Tibial artery (tissue), 4 donors: Measurements from ENCODE around the gene IL4I1.
A peak's percentile ranks its signal among the peaks of the same experiment; 100 is the strongest.

Source experiments
- DNase-seq, 2 donors: peaks; one replicate each; pipeline ENCODE4 v3.0.0-alpha.2; 2019
- H3K27ac ChIP-seq, 2 donors: fragments of 200-600 bp; sonication (generic) in 1 of 2; 1 replicate in 1 of 2; 2 replicates in 1 of 2; pipeline ENCODE4 v1.5.1; 2018 to 2019; ENCODE audit warnings: mild to moderate bottlenecking in 1 of 2
- H3K27me3 ChIP-seq, 2 donors: fragments of 200-600 bp; sonication (generic) in 1 of 2; one replicate each; pipeline versions ENCODE4 v1.5.1 to v1.6.0; 2016 to 2019
- H3K36me3 ChIP-seq, 3 donors: fragments of 200-600 bp; sonication (generic) in 2 of 3; one replicate each; pipeline ENCODE4 v1.5.1; 2016 to 2019; ENCODE audit warnings: mild to moderate bottlenecking in 2 of 3
- H3K4me1 ChIP-seq, 4 donors: fragments of 200-600 bp; sonication (generic) in 2 of 4; 1 replicate in 3 of 4; 2 replicates in 1 of 4; pipeline ENCODE4 v1.5.1; 2016 to 2019
- H3K4me3 ChIP-seq, 2 donors: fragments of 200-600 bp; sonication (generic) in 1 of 2; 1 replicate in 1 of 2; 2 replicates in 1 of 2; pipeline ENCODE4 v1.5.1; 2018 to 2019; ENCODE audit warnings: mild to moderate bottlenecking in 2 of 2
- H3K9me3 ChIP-seq, 3 donors: fragments of 200-600 bp; sonication (generic) in 1 of 3; one replicate each; pipeline ENCODE4 v1.5.1; 2016 to 2019
- CTCF ChIP-seq, 2 experiments: fragments of 200-600 bp in 1 of 2; fragments of 450-650 bp in 1 of 2; IDR thresholded peaks; one replicate each; pipeline ENCODE4 v1.5.1; 2017 to 2019; ENCODE audit warnings: antibody characterized with exemption in 2 of 2, mild to moderate bottlenecking in 1 of 2, moderate library complexity in 1 of 2
- intact Hi-C: fragments of 100-400 bp; cut with DNase I; formaldehyde crosslinking; loops from one replicate; pipeline ENCODE4 v1.15.0; 2023; ENCODE audit warnings: low total_unique reads

Gene IL4I1

GRCh38 chr19:49866933-49867782 lies 29.5 kb downstream of the IL4I1 start, which contains the start of gene PNKP:
TSS of gene PNKP (minus strand) at chr19:49867576. CDS start at chr19:49867204, 372 bp downstream.
- peak within 1 kb of the TSS; percentile 63 to 68 for H3K4me3 ChIP-seq
- H3K27me3 ChIP-seq: no peaks in the 10 kb centered on the region
- intact Hi-C loops: loop anchor here (10.0 kb wide), 1 partner anchor 102 kb away; the partner anchor contains the start of genes AP2A1 and TSKS
- peak; percentile 93 to 96 for DNase-seq
- H3K9me3 ChIP-seq: no peaks in the 10 kb centered on the region
- peaks cover 0 to 42% (median 27%) of the 10 kb centered on the region in 3 donors for H3K36me3 ChIP-seq
- peaks cover 0 to 53% (median 36%) of the 10 kb centered on the region in 4 donors for H3K4me1 ChIP-seq
- no peak for TF ChIP-seq CTCF (IDR thresholded peaks at IDR 0.05)
- peak within 1 kb of the TSS; percentile 88 to 89 for H3K27ac ChIP-seq

GRCh38 chr19:49864890-49865289 lies 31.8 kb downstream of the IL4I1 start:
- no peak for TF ChIP-seq CTCF (IDR thresholded peaks at IDR 0.05)
- Histone ChIP-seq H3K9me3 (no peaks in the 10 kb centered on the region), H3K27me3 (no peaks in the 10 kb centered on the region), H3K27ac (peak overlapping the region in 1 of 2 donors; percentile 88), H3K4me3 (no peak overlapping the region), H3K4me1 (peaks cover 0 to 43% (median 28%) of the 10 kb centered on the region in 4 donors), H3K36me3 (peaks cover 0 to 52% (median 43%) of the 10 kb centered on the region in 3 donors)
- intact Hi-C loops: loop anchor here (10.0 kb wide), 1 partner anchor 100 kb away; the partner anchor contains the start of genes AP2A1 and TSKS
- DNase-seq: no peak

- TF ChIP-seq CTCF (IDR thresholded peaks at IDR 0.05): no peak
- intact Hi-C loops: loop anchor here (10.0 kb wide), 1 partner anchor 99 kb away; the partner anchor contains the start of genes AP2A1 and TSKS
- no peak for DNase-seq
- no peaks in the 10 kb centered on the region for H3K9me3 ChIP-seq
- peaks cover 0 to 39% (median 26%) of the 10 kb centered on the region in 4 donors for H3K4me1 ChIP-seq
- no peak overlapping the region for H3K27ac ChIP-seq
- no peak overlapping the region for H3K4me3 ChIP-seq
- H3K27me3 ChIP-seq: no peaks in the 10 kb centered on the region
- H3K36me3 ChIP-seq: peaks cover 0 to 62% (median 46%) of the 10 kb centered on the region in 3 donors
Measured at GRCh38 chr19:49863935-49864320, 32.8 kb downstream of the IL4I1 start.

DNA sequence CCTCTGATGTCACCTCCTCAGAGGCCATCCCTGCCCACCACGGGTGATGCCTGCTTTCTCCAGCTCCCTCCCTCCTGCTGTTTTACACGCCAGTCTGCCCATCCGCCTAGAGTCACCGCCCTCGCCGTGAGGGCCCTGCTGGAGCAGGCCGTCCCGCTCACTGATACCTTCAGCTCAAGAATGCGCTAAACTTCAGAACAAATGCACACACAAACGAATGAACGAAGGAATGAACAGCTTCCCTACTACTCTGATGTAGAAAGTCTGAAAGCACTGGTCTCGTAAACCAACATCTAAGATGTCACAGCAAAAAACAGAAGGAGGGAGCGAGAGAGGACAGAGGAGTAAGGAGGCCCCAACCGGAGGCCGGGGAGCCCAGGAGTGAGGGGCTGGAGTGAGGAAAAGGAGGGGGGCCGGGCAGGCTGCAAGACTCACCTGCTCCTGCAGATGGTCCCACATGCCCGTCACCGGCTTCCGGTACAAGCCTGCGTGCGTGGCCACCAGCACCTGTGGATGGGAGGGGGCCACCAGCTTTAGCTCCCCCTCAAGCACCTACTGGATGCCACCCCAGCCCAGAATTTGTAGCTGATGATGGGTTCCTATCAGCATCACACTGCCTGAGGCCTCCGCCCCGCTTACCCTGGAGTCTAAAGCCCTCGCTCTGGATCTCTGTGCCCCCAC lies 33.3 kb downstream of the IL4I1 start:
- Histone ChIP-seq H3K27me3 (no peaks in the 10 kb centered on the region), H3K9me3 (no peaks in the 10 kb centered on the region), H3K36me3 (peaks cover 5 to 67% (median 50%) of the 10 kb centered on the region in 3 donors), H3K27ac (no peak overlapping the region), H3K4me1 (peaks cover 0 to 33% (median 23%) of the 10 kb centered on the region in 4 donors), H3K4me3 (no peak overlapping the region)
- TF ChIP-seq CTCF (IDR thresholded peaks at IDR 0.05): no peak
- DNase-seq: no peak
- intact Hi-C loops: loop anchor here (10.0 kb wide), 1 partner anchor 99 kb away; the partner anchor contains the start of genes AP2A1 and TSKS

DNA sequence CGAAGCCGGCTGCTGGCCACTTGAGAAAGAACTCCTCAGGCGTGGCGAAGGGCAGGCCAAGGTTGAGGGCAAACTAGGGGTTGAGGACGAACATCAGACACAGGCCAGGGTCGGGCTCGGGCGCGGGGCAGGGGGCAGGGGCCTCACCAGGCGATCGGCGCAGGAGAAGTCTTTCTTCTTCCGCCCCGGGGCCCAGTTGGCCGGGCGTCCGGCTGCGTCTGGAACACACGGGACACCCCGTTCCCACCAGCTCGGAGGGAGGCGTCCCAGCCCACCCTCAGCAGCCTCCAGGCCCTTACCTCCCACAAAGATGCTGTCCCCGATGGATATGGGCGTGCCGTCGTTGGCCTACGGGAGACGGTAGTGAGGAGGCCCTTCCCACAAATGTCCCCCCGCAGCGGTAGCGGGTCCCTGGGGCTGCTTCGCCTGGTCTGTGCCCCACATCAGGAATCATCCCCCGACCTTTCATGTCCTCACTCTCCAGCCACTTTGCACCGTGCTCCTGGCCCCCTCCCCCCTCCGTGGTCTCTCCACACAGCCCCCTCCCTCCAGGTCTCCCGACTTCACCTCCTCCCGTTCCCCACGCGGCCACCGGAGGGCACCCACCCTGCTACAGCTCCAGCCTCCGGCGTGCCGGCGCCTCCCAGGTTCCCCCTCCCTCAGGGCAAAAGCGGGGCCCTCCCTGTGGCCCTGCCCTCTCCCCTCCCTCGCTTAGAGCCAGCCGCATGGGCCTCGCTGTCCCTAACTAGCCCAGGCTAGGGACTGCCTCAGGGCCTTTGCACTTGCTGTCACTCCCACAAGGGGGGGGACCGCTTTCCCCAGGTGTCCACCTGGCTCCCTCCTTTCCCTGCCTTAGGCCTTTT lies 34.1 kb downstream of the IL4I1 start:
- TF ChIP-seq CTCF (IDR thresholded peaks at IDR 0.05): no peak
- H3K4me1 ChIP-seq: peaks cover 0 to 26% (median 21%) of the 10 kb centered on the region in 4 donors
- DNase-seq: no peak
- H3K4me3 ChIP-seq: no peak overlapping the region
- intact Hi-C loops: loop anchor here (10.0 kb wide), 1 partner anchor 98 kb away; the partner anchor contains the start of genes AP2A1 and TSKS
- no peaks in the 10 kb centered on the region for H3K27me3 ChIP-seq
- H3K36me3 ChIP-seq: peaks cover 12 to 75% (median 57%) of the 10 kb centered on the region in 3 donors
- no peak overlapping the region for H3K27ac ChIP-seq
- H3K9me3 ChIP-seq: no peaks in the 10 kb centered on the region
